Trophoblast cell (in vitro differentiated cells and primary cell): ENCODE data around the gene SLC4A8.

ENCODE experiments used
- DNase-seq, 2 donors: peaks; one replicate each; pipeline ENCODE4 v3.0.0-alpha.2; 2016
- H2AFZ ChIP-seq: 2 replicates; pipeline ENCODE4 v1.6.1; 2013; ENCODE audit warnings: low read length, moderate library complexity, mild to moderate bottlenecking; ENCODE audit not compliant: insufficient read depth, poor library complexity
- H2AK5ac ChIP-seq: 2 replicates; pipeline ENCODE4 v1.6.1; 2013; ENCODE audit warnings: mild to moderate bottlenecking, low read length
- H2BK120ac ChIP-seq: 2 replicates; pipeline ENCODE4 v1.6.1; 2013; ENCODE audit warnings: low read length, mild to moderate bottlenecking, moderate library complexity; ENCODE audit not compliant: insufficient read depth, poor library complexity
- H2BK12ac ChIP-seq: 2 replicates; pipeline ENCODE4 v1.6.1; 2013; ENCODE audit warnings: mild to moderate bottlenecking, low read length, moderate library complexity
- H2BK5ac ChIP-seq: 2 replicates; pipeline ENCODE4 v1.6.1; 2013; ENCODE audit warnings: low read length, low read depth, moderate library complexity, mild to moderate bottlenecking; ENCODE audit not compliant: poor library complexity
- H3K14ac ChIP-seq: 2 replicates; pipeline ENCODE4 v1.6.1; 2013; ENCODE audit warnings: mild to moderate bottlenecking, low read length
- H3K18ac ChIP-seq: 2 replicates; pipeline ENCODE4 v1.6.1; 2013; ENCODE audit warnings: mild to moderate bottlenecking, low read length
- H3K23ac ChIP-seq: 2 replicates; pipeline ENCODE4 v1.6.1; 2013; ENCODE audit warnings: low read length
- H3K27ac ChIP-seq: 2 replicates; pipeline ENCODE4 v1.5.1; 2013; ENCODE audit warnings: low read depth, mild to moderate bottlenecking, inconsistent platforms, low read length, moderate library complexity
- H3K27me3 ChIP-seq: 2 replicates; pipeline ENCODE4 v1.6.1; 2013; ENCODE audit warnings: inconsistent platforms, mild to moderate bottlenecking, low read length, moderate library complexity; ENCODE audit not compliant: insufficient read depth
- H3K36me3 ChIP-seq, 2 experiments: 1 replicate in 1 of 2; 2 replicates in 1 of 2; pipeline ENCODE4 v1.6.1; 2013; ENCODE audit warnings: low read length in 2 of 2, mild to moderate bottlenecking in 2 of 2, moderate library complexity in 1 of 2; ENCODE audit not compliant: insufficient read depth in 2 of 2, control insufficient read depth in 1 of 2
- H3K4ac ChIP-seq: 2 replicates; pipeline ENCODE4 v1.6.1; 2013; ENCODE audit warnings: low read depth, mild to moderate bottlenecking, low read length, moderate library complexity
- H3K4me1 ChIP-seq, 2 experiments: 1 replicate in 1 of 2; 2 replicates in 1 of 2; pipeline ENCODE4 v1.6.1; 2013; ENCODE audit warnings: low read length in 2 of 2, mild to moderate bottlenecking in 2 of 2, moderate library complexity in 1 of 2; ENCODE audit not compliant: insufficient read depth in 2 of 2, control insufficient read depth in 1 of 2
- H3K4me2 ChIP-seq: 2 replicates; pipeline ENCODE4 v1.6.1; 2013; ENCODE audit warnings: inconsistent platforms, mild to moderate bottlenecking, low read length, moderate library complexity
- H3K4me3 ChIP-seq: 2 replicates; pipeline ENCODE4 v1.5.1; 2013; ENCODE audit warnings: mild to moderate bottlenecking, low read depth, low read length, inconsistent platforms
- H3K79me1 ChIP-seq: one replicate; pipeline ENCODE4 v1.6.1; 2013; ENCODE audit warnings: low read length
- H3K79me2 ChIP-seq: 2 replicates; pipeline ENCODE4 v1.6.1; 2013; ENCODE audit warnings: low read length, mild to moderate bottlenecking; ENCODE audit not compliant: control insufficient read depth, insufficient read depth, poor library complexity
- H3K9ac ChIP-seq: 2 replicates; pipeline ENCODE4 v1.6.1; 2013; ENCODE audit warnings: mild to moderate bottlenecking, low read length
- H3K9me3 ChIP-seq: 2 replicates; pipeline ENCODE4 v1.6.1; 2013; ENCODE audit warnings: low read depth, mild to moderate bottlenecking, control low read depth, inconsistent platforms, low read length; ENCODE audit not compliant: insufficient read depth
- H4K12ac ChIP-seq: 2 replicates; pipeline ENCODE4 v1.6.1; 2013; ENCODE audit warnings: low read depth, mild to moderate bottlenecking, low read length, moderate library complexity
- H4K8ac ChIP-seq: 2 replicates; pipeline ENCODE4 v1.6.1; 2013; ENCODE audit warnings: low read depth, mild to moderate bottlenecking, low read length, moderate library complexity
- H4K91ac ChIP-seq: one replicate; pipeline ENCODE4 v1.6.1; 2013; ENCODE audit warnings: low read depth, mild to moderate bottlenecking, low read length, moderate library complexity
- WGBS: extraction: QIAGEN DNeasy Blood & Tissue Kit; methylation state at CpG from one replicate; pipeline ENCODE4 v1.1.7; 2013; ENCODE audit warnings: missing lambda C conversion rate; ENCODE audit not compliant: insufficient read length, insufficient coverage; ENCODE audit errors: extremely low coverage; 5-methylcytosine and 5-hydroxymethylcytosine counted together

Gene SLC4A8

DNA sequence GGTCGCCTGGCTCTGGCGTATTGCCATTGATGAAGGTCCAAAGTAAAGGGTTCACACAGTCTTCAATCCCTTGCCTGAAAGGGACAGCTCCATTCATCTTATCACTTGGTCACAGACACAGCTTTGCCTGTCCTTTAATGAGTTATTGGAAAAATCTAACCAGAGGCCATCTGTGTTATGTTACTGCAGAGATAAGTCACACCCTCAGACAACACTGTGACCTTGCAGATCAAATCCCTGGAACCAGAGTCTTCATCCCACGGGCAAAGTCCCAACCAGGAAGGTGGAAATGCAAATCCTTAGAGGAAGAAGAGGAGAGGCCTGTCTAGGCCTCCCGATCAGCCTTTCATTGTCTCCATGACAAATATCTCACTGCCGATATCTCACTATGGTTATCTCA, 98.1 kb downstream of the SLC4A8 start:
- Histone ChIP-seq H3K4ac (no peak overlapping the region), H2BK12ac (no peak overlapping the region), H3K36me3 (peaks cover 4 to 16% of the 10 kb centered on the region in 2 experiments), H2BK120ac (no peak overlapping the region), H2BK5ac (no peak overlapping the region), H3K9me3 (no peaks in the 10 kb centered on the region), H3K23ac (no peak overlapping the region), H3K4me3 (no peak overlapping the region), H2AK5ac (no peak overlapping the region), H3K27ac (no peak overlapping the region), H3K9ac (no peak overlapping the region), H3K4me1 (peaks cover 10 to 22% of the 10 kb centered on the region in 2 experiments), H2AFZ (no peak overlapping the region), H3K4me2 (no peak overlapping the region), H4K12ac (no peak overlapping the region), H3K79me2 (no peaks in the 10 kb centered on the region), H3K14ac (no peak overlapping the region), H4K91ac (no peak overlapping the region), H3K79me1 (peaks cover 3% of the 10 kb centered on the region), H3K18ac (no peak overlapping the region), H4K8ac (no peak overlapping the region), H3K27me3 (no peaks in the 10 kb centered on the region)
- no CpG with 5 or more reads among the region's 5 CpGs for WGBS
- no peak for DNase-seq

DNA sequence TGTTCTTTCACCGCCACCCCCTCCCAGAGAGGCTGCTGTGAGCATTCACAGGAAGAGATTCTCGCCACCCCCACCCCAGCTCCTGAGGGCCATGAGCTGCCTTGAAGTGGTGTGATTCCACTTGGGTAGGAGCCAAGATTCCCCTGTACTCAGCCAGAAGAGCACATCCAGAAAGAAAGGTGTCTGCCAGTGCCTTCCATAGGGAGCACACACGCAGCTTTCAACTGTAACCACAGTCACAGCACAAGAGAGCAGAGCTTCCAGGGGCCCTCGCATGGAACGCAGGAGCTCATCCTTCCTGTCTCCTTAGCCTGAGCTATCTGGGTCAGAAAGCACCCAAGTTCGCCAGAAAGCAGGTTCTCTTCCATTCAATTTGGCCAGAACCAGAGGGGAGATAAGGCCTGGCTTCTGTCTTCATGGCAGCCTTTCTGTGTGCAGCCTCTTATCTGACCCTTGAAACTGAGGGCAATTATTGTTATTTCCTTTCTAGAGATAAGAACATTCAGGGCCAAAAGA, 99.8 kb downstream of the SLC4A8 start:
- H4K12ac ChIP-seq = no peak overlapping the region
- peaks cover 0 to 5% of the 10 kb centered on the region in 2 experiments for H3K36me3 ChIP-seq
- no peaks in the 10 kb centered on the region for H3K79me2 ChIP-seq
- peaks cover 16% of the 10 kb centered on the region for H3K79me1 ChIP-seq
- peak overlapping the region; percentile 50 for H3K27ac ChIP-seq
- no peak overlapping the region for H4K8ac ChIP-seq
- no peak overlapping the region for H3K4me2 ChIP-seq
- peak overlapping the region; percentile 37 for H2BK120ac ChIP-seq
- no peak overlapping the region for H2AFZ ChIP-seq
- peak overlapping the region; percentile 55 for H4K91ac ChIP-seq
- H3K4me1 ChIP-seq = peaks cover 21 to 37% of the 10 kb centered on the region in 2 experiments
- H2AK5ac ChIP-seq = no peak overlapping the region
- DNase-seq = no peak
- H3K27me3 ChIP-seq = no peaks in the 10 kb centered on the region
- H2BK12ac ChIP-seq = peak overlapping the region; percentile 59
- H3K4me3 ChIP-seq = no peak overlapping the region
- H3K9ac ChIP-seq = no peak overlapping the region
- no peak overlapping the region for H3K23ac ChIP-seq
- H3K4ac ChIP-seq = no peak overlapping the region
- no peaks in the 10 kb centered on the region for H3K9me3 ChIP-seq
- H3K18ac ChIP-seq = no peak overlapping the region
- no CpG with 5 or more reads among the region's 6 CpGs for WGBS
- no peak overlapping the region for H2BK5ac ChIP-seq
- H3K14ac ChIP-seq = no peak overlapping the region

DNA sequence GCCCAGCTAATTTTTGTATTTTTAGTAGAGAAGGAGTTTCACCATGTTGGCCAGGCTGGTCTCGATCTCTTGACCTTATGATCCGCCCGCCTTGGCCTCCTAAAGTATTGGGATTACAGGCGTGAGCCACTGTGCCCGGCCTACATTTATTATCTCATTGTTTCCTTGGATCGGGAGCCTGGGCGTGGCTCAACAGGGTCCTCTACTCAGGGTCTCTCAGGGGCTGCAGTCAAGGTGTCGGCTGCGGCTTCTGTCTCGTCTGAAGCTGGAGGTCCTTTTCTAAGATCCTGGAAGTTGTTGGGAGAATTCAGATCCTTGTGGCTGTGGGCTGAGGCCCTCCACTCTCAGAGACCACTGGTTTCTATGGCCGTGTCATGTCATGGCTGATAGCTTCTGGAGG, 100.9 kb downstream of the SLC4A8 start:
- Histone ChIP-seq H2AK5ac (peak overlapping the region; percentile 7), H3K23ac (no peak overlapping the region), H3K79me2 (no peaks in the 10 kb centered on the region), H3K4me1 (peaks cover 27 to 41% of the 10 kb centered on the region in 2 experiments), H2AFZ (no peak overlapping the region), H3K9me3 (no peaks in the 10 kb centered on the region), H3K4me2 (no peak overlapping the region), H3K79me1 (peaks cover 22% of the 10 kb centered on the region), H2BK12ac (peak overlapping the region; percentile 32), H3K9ac (no peak overlapping the region), H3K4ac (no peak overlapping the region), H3K27ac (no peak overlapping the region), H4K12ac (no peak overlapping the region), H3K14ac (no peak overlapping the region), H3K18ac (no peak overlapping the region), H3K27me3 (no peaks in the 10 kb centered on the region), H4K8ac (no peak overlapping the region), H3K36me3 (peaks cover 0 to 3% of the 10 kb centered on the region in 2 experiments), H2BK5ac (no peak overlapping the region), H4K91ac (no peak overlapping the region), H3K4me3 (no peak overlapping the region), H2BK120ac (no peak overlapping the region)
- no CpG with 5 or more reads among the region's 11 CpGs for WGBS
- DNase-seq = no peak

DNA sequence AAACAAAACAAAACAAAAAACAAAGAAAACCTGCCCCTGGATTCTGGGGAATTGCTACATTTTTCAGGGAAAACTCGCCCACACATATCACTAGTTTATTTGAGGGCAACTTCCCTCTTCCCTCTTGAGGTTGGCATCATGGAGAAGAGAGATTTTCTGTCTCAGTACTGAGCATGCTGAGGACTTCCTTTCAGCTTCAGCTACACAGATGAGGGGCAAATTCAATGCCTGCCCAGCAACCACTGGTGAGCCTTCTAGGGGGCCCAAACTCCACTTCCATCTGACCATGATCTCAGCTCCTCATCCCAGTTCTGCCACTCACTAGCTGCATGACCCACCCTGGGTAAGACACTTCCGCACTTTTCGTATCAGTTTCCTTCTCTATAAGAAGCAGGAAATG, 103.3 kb downstream of the SLC4A8 start:
- H3K9ac ChIP-seq = no peak overlapping the region
- no peak overlapping the region for H3K23ac ChIP-seq
- H2BK5ac ChIP-seq = peak overlapping the region; percentile 14
- H3K9me3 ChIP-seq = no peaks in the 10 kb centered on the region
- H3K79me1 ChIP-seq = peaks cover 31% of the 10 kb centered on the region
- H3K4ac ChIP-seq = no peak overlapping the region
- no peak overlapping the region for H3K4me3 ChIP-seq
- H3K27ac ChIP-seq = no peak overlapping the region
- no CpG with 5 or more reads among the region's 3 CpGs for WGBS
- no peak overlapping the region for H3K4me2 ChIP-seq
- H3K36me3 ChIP-seq = no peaks in the 10 kb centered on the region
- H3K27me3 ChIP-seq = no peaks in the 10 kb centered on the region
- H2BK120ac ChIP-seq = peak overlapping the region; percentile 12
- H3K18ac ChIP-seq = no peak overlapping the region
- H2AFZ ChIP-seq = no peak overlapping the region
- no peak overlapping the region for H4K8ac ChIP-seq
- H3K14ac ChIP-seq = peak overlapping the region; percentile 7
- no peak overlapping the region for H4K12ac ChIP-seq
- H2AK5ac ChIP-seq = peak overlapping the region; percentile 3
- H4K91ac ChIP-seq = peak overlapping the region; percentile 3
- peaks cover 34 to 43% of the 10 kb centered on the region in 2 experiments for H3K4me1 ChIP-seq
- no peaks in the 10 kb centered on the region for H3K79me2 ChIP-seq
- H2BK12ac ChIP-seq = peak overlapping the region; percentile 55
- peak in 1 of 2 donors; percentile 36 for DNase-seq
